Heart right ventricle (tissue), 16 donors: ENCODE results near the gene TSHZ3. TPM values are rescaled to one million over a fixed set of nuclear protein-coding genes. Genes with fewer than 3 reads are reported as not detected.

ENCODE experiments used
- ATAC-seq, 8 donors: fragments of 200-7000 bp; cut with Tn5 transposase; one replicate each; pipeline ENCODE4 v1.9.1; 2020; ENCODE audit warnings: mild to moderate bottlenecking in 8 of 8, moderate library complexity in 8 of 8, moderate number of reproducible peaks in 1 of 8
- DNase-seq, 2 donors: peaks; one replicate each; pipeline ENCODE4 v3.0.0-alpha.2; 2020
- H3K27ac ChIP-seq, 10 donors: fragments of 200-600 bp; sonication (generic) in 2 of 10; one replicate each; pipeline versions ENCODE4 v1.5.0 to v1.8.0; 2020 to 2022; ENCODE audit warnings: mild to moderate bottlenecking in 3 of 10
- H3K27me3 ChIP-seq, 7 donors: fragments of 200-600 bp; one replicate each; pipeline ENCODE4 v1.8.0; 2021 to 2022; ENCODE audit warnings: mild to moderate bottlenecking in 2 of 7
- H3K36me3 ChIP-seq, 9 donors: fragments of 200-600 bp; sonication (generic) in 1 of 9; one replicate each; pipeline versions ENCODE4 v1.5.0 to v1.8.0; 2020 to 2022; ENCODE audit warnings: mild to moderate bottlenecking in 2 of 9
- H3K4me1 ChIP-seq, 9 donors: fragments of 200-600 bp; sonication (generic) in 1 of 9; one replicate each; pipeline versions ENCODE4 v1.5.0 to v1.8.0; 2020 to 2022; ENCODE audit warnings: mild to moderate bottlenecking in 4 of 9
- H3K4me3 ChIP-seq, 10 donors: fragments of 200-600 bp; sonication (generic) in 2 of 10; one replicate each; pipeline versions ENCODE4 v1.5.0 to v1.8.0; 2020 to 2022; ENCODE audit warnings: mild to moderate bottlenecking in 7 of 10, moderate library complexity in 2 of 10
- H3K9me3 ChIP-seq, 11 donors: fragments of 200-600 bp in 10 of 11; sonication (generic) in 2 of 11; one replicate each; pipeline versions ENCODE4 v1.5.0 to v1.8.0; 2013 to 2022; ENCODE audit warnings: mild to moderate bottlenecking in 2 of 11, control low read depth in 1 of 11, moderate library complexity in 1 of 11
- CTCF ChIP-seq, 9 donors: fragments of 200-600 bp; sonication (generic) in 2 of 9; IDR thresholded peaks; one replicate each; pipeline versions ENCODE4 v1.5.0 to v1.8.0; 2021 to 2022; ENCODE audit warnings: antibody characterized with exemption in 9 of 9, mild to moderate bottlenecking in 5 of 9, moderate library complexity in 1 of 9
- WGBS, 2 donors: extraction: QIAGEN DNeasy Blood & Tissue Kit; methylation state at CpG; one replicate each; pipeline ENCODE4 v1.1.7; 2013; ENCODE audit warnings: inconsistent platforms in 1 of 2; 5-methylcytosine and 5-hydroxymethylcytosine counted together
- intact Hi-C, 10 donors: fragments of 100-400 bp; cut with DNase I; formaldehyde crosslinking; loops; one replicate each; pipeline versions ENCODE4 v1.11.1 to v1.14.2; 2022
- polyA plus RNA-seq, 2 donors: library from polyadenylated mRNA; stranded (reverse); fragments of 200-250 nt; gene quantifications; one replicate each; pipeline ENCODE4 v1.2.3, GENCODE V29; 2013
- total RNA-seq, 10 donors: library from RNA; stranded (reverse); fragmentation: NEBNext Ultra II Directional in 3 of 10; extraction: Animal tissue kit (Norgen Biotek cat#: 25700) in 3 of 10; gene quantifications; one replicate each; pipeline versions ENCODE4 v1.2.1 to v1.2.4, GENCODE V29; 2021 to 2023
- donor health status: Arrhythmogenic right ventricular cardiomyopathy.
- donor health status: ischemic (EF 13 %, LVEDD 7.1; RV severe dilation, severe dysfunction).
- donor health status: healthy with polysubstance abuse.
- donor health status: DM: no; HTN: yes; CAD: no.
- donor health status: DM: no; HTN: no; CAD: no.
- donor health status: ischemic (EF 25% LVEDD 6.9; RV normal size, moderate dysfunction).
- donor health status: ischemic (EF 25% LVEDD 5.7; RV mildly dilated, moderate dysfunction).
- donor health status: healthy.
- donor health status: DM: yes; HTN: yes; CAD: no.
- donor health status: Ischemic cardiomyopathy.
- donor health status: ischemic (EF 35%, LVEDD 5.7; RV mildly dilated, moderate dysfunction).
- donor health status: nonischemic (EF 11% LVEDD 7.7; RV severe dilation, severe dysfunction).
- donor health status: DM: yes; HTN: yes; CAD: no.
- donor health status: PGD.
- donor health status: ischemic (EF 29% LVEDD 5.4; RV normal size, mild dysfunction).
- donor health status: nonischemic (EF 23%, LVEDD 6.1; RV moderate dilation, normal function).

Gene TSHZ3
- total and polyA plus RNA-seq, 12 donors, result 1.7 to 5.0 (median 3.1) TPM

GRCh38 chr19:31279436-31279765 is 69.8 kb downstream of the TSHZ3 start:
- Histone ChIP-seq H3K27ac (no peak overlapping the region), H3K4me1 (peaks cover 0 to 5% (median 0%) of the 10 kb centered on the region in 9 donors), H3K4me3 (no peak overlapping the region), H3K9me3 (no peaks in the 10 kb centered on the region), H3K36me3 (peaks cover 0 to 45% (median 4%) of the 10 kb centered on the region in 9 donors), H3K27me3 (no peaks in the 10 kb centered on the region)
- DNase-seq (no peak), ATAC-seq (no peak)
- WGBS, 2 donors, result 92 to 95% methylated on average over 16 of the region's 16 CpGs
- intact Hi-C loops, result no loop called here
- no peak for TF ChIP-seq CTCF (IDR thresholded peaks at IDR 0.05)

GRCh38 chr19:31278555-31279435 is 70.4 kb downstream of the TSHZ3 start:
- DNase-seq (no peak), ATAC-seq (no peak)
- H3K4me1 ChIP-seq, result peaks cover 0 to 5% (median 0%) of the 10 kb centered on the region in 9 donors
- H3K36me3 ChIP-seq, result peaks cover 0 to 45% (median 4%) of the 10 kb centered on the region in 9 donors
- no peaks in the 10 kb centered on the region for H3K27me3 ChIP-seq
- TF ChIP-seq CTCF (IDR thresholded peaks at IDR 0.05), result no peak
- intact Hi-C loops, result no loop called here
- no peak overlapping the region for H3K27ac ChIP-seq
- WGBS, 2 donors, result 93 to 95% methylated on average over 37 of the region's 37 CpGs
- no peaks in the 10 kb centered on the region for H3K9me3 ChIP-seq
- no peak overlapping the region for H3K4me3 ChIP-seq

GRCh38 chr19:31277516-31277915 is 71.7 kb downstream of the TSHZ3 start:
- Histone ChIP-seq H3K36me3 (peaks cover 0 to 51% (median 4%) of the 10 kb centered on the region in 9 donors), H3K4me3 (no peak overlapping the region), H3K9me3 (no peaks in the 10 kb centered on the region), H3K27me3 (no peaks in the 10 kb centered on the region), H3K4me1 (peaks cover 0 to 5% (median 0%) of the 10 kb centered on the region in 9 donors), H3K27ac (no peak overlapping the region)
- intact Hi-C loops, result no loop called here
- TF ChIP-seq CTCF (IDR thresholded peaks at IDR 0.05), result no peak
- ATAC-seq (no peak), DNase-seq (no peak)
- 86 to 88% methylated on average over 17 of the region's 17 CpGs for WGBS, 2 donors

GRCh38 chr19:31276831-31277230 is 72.4 kb downstream of the TSHZ3 start:
- intact Hi-C loops, result no loop called here
- Histone ChIP-seq H3K27me3 (no peaks in the 10 kb centered on the region), H3K4me3 (no peak overlapping the region), H3K27ac (no peak overlapping the region), H3K4me1 (peaks cover 0 to 5% (median 0%) of the 10 kb centered on the region in 9 donors), H3K36me3 (peaks cover 0 to 51% (median 4%) of the 10 kb centered on the region in 9 donors), H3K9me3 (no peaks in the 10 kb centered on the region)
- ATAC-seq (no peak), DNase-seq (no peak)
- TF ChIP-seq CTCF (IDR thresholded peaks at IDR 0.05), result no peak
- 94 to 95% methylated on average over 16 of the region's 16 CpGs for WGBS, 2 donors
